HepG2 (cell line): ENCODE measurements around the gene CORO1A. TPM values are rescaled to one million over a fixed set of nuclear protein-coding genes. Genes with fewer than 3 reads are reported as not detected.
A peak's percentile ranks its signal among the peaks of the same experiment; 100 is the strongest.

Experiments used
- ARNT ChIP-seq: fragments of 450-650 bp; IDR thresholded peaks from 2 replicates; pipeline ENCODE4 v1.6.1; 2017
- ASH2L ChIP-seq: fragments of 300-600, 200-600 bp; sonication (generic); IDR thresholded peaks from 2 replicates; pipeline ENCODE4 v1.7.0; 2017; ENCODE audit warnings: low read depth, mild to moderate bottlenecking, moderate library complexity, mixed read lengths, low read length; ENCODE audit not compliant: insufficient read length
- JARID2 ChIP-seq: sonication (generic); formaldehyde crosslinking; IDR thresholded peaks from 2 replicates; pipeline ENCODE4 v1.8.1; 2023; ENCODE audit warnings: missing genetic modification reagents, inconsistent platforms; ENCODE audit not compliant: insufficient replicate concordance
- PBX3 ChIP-seq: sonication (generic); formaldehyde crosslinking; IDR thresholded peaks from 2 replicates; pipeline ENCODE4 v1.8.1; 2023; ENCODE audit warnings: missing genetic modification reagents, inconsistent platforms, borderline replicate concordance
- POGZ ChIP-seq: sonication (generic); formaldehyde crosslinking; IDR thresholded peaks from 2 replicates; pipeline ENCODE4 v1.4.0; 2020; ENCODE audit warnings: mild to moderate bottlenecking, missing genetic modification reagents
- POLR2G ChIP-seq: fragments of 200-400 bp; formaldehyde crosslinking; IDR thresholded peaks from 2 replicates; pipeline ENCODE4 v1.6.1; 2018; ENCODE audit warnings: mild to moderate bottlenecking, low read depth, low read length, moderate library complexity
- TEAD2 ChIP-seq: sonication (generic); formaldehyde crosslinking; IDR thresholded peaks from 2 replicates; pipeline ENCODE4 v1.9.0; 2021; ENCODE audit warnings: missing genetic modification reagents
- USF2 ChIP-seq, 2 experiments: sonication (generic) in 1 of 2; formaldehyde crosslinking in 1 of 2; IDR thresholded peaks; 2 replicates each; pipeline versions ENCODE4 v1.5.1 to v1.6.1; 2011 to 2020; ENCODE audit warnings: borderline replicate concordance in 1 of 2, low read depth in 1 of 2, low read length in 1 of 2, mild to moderate bottlenecking in 1 of 2, missing genetic modification reagents in 1 of 2, moderate library complexity in 1 of 2
- ZHX1 ChIP-seq: sonication (generic); formaldehyde crosslinking; IDR thresholded peaks from 2 replicates; pipeline ENCODE4 v1.8.1; 2022; ENCODE audit warnings: low read depth, mild to moderate bottlenecking, missing genetic modification reagents
- ZNF30 ChIP-seq: sonication (generic); formaldehyde crosslinking; IDR thresholded peaks from 2 replicates; pipeline ENCODE4 v1.5.0; 2020; ENCODE audit warnings: mild to moderate bottlenecking, missing genetic modification reagents
- ZNF430 ChIP-seq: sonication (generic); formaldehyde crosslinking; IDR thresholded peaks from 2 replicates; pipeline ENCODE4 v1.9.0; 2021; ENCODE audit warnings: mild to moderate bottlenecking, missing genetic modification reagents
- ZNF577 ChIP-seq: sonication (generic); formaldehyde crosslinking; IDR thresholded peaks from 2 replicates; pipeline ENCODE4 v1.4.0; 2020; ENCODE audit warnings: mild to moderate bottlenecking, low read depth, missing genetic modification reagents, borderline replicate concordance
- ZNF614 ChIP-seq: IDR thresholded peaks from 2 replicates; pipeline ENCODE4 v1.6.1; 2018; ENCODE audit warnings: missing biosample characterization, missing genetic modification reagents, inconsistent platforms, borderline replicate concordance
- ZNF7 ChIP-seq: IDR thresholded peaks from 2 replicates; pipeline ENCODE4 v1.6.1; 2016; ENCODE audit warnings: missing biosample characterization, missing genetic modification reagents
- ZSCAN29 ChIP-seq: sonication (generic); formaldehyde crosslinking; conservative IDR thresholded peaks from 2 replicates; pipeline ENCODE4 v1.4.0; 2020; ENCODE audit warnings: mild to moderate bottlenecking, missing genetic modification reagents
- polyA plus RNA-seq, 8 experiments: library from polyadenylated mRNA; depleted of rRNA in 3 of 8; stranded (reverse) in 7 of 8; unstranded in 1 of 8; fragments of >200 nt; fragmentation: Illumina TruSeq in 4 of 8; extraction: Trizol in 4 of 8; gene quantifications; 2 replicates each; pipeline versions ENCODE4 v1.2.1 to v1.2.3, GENCODE V29; 2011 to 2016; ENCODE audit warnings: low read depth in 4 of 8, missing spikeins in 1 of 8, mixed read lengths in 1 of 8; ENCODE audit not compliant: insufficient read depth in 1 of 8
- total RNA-seq, 5 experiments: library from RNA; depleted of rRNA; stranded (reverse); fragments of >200 nt; fragmentation: Illumina TruSeq; extraction: Trizol; gene quantifications; 2 replicates each; pipeline ENCODE4 v1.2.3, GENCODE V29; 2016; ENCODE audit warnings: low read depth in 1 of 5
- TF ChIP-seq, protein P1 (sequence below): IDR thresholded peaks from 2 replicates; pipeline ENCODE4 v1.6.1; 2016; ENCODE audit warnings: low read depth, missing genetic modification reagents, missing compliant biosample characterization

Gene CORO1A
- total and polyA plus RNA-seq, 2 of the 13 experiments (the other 11 are each of a cell fraction or from before 2014, with no cell fraction given): 6.5 to 12.9 TPM

DNA sequence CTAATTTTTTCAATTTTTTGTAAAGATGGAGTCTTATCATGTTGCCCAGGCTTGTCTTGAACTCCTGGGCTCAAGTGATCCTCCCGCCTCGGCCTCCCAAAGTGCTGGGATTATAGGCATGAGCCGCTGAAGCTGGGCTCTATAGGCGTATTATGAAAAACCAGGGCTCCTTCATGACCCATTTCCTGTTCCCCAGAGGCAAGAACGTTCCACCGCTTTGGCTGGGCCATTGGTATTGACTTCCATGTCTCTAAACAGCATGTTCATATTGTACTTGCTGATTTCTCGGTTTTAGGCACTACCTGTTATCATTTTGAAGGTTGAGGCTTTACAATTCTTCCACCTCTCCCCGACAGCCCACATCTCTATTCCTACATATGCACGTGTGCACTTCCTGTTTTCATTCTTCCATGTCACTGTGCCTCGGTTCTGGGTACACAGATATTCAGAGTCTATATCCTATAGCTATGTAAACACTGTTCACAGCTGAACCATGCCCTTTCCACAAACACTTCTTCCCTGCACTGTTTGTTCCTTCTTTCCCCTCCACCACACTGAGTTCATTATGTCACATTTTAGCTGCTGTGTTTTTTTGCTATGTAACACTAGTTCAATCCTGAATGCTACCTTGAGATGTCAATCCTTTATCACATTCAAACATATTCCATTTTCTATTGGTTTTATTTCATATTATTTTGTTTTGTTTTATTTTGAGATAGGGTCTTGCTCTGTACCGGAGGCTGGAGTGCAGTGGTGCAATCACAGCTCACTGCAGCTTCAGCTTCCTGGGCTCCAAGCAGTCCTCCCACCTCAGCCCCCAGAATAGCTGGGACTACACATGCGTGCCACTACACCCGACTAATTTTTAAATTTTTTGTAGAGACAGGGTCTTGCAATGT is 43.6 kb upstream of the CORO1A start (continued):
- TF ChIP-seq ZSCAN29 (CRISPR knock-in tag) (0 out of 2 replicates have a peak, but pooled peaks have one; percentile 25), ASH2L (peak; percentile 76), POLR2G (peak; percentile 79), POGZ (no peak; the same call in 1 of the 2 replicates), ZNF7 (CRISPR knock-in tag) (no peak), ZNF577 (no peak), ZNF614 (CRISPR knock-in tag) (peak; percentile 97), ARNT (no peak), USF2 (IDR thresholded peaks at IDR 0.05; ENCODE audit: low read depth, low read length) (no peak; the same call in 1 of the 2 replicates), USF2 (CRISPR knock-in tag; IDR thresholded peaks at IDR 0.05; ENCODE audit: borderline replicate concordance) (0 out of 2 replicates have a peak, but pooled peaks have one; percentile 42), ZHX1 (CRISPR knock-in tag) (peak; percentile 38; the same call in 1 of the 2 replicates), PBX3 (no peak), ZNF30 (no peak), JARID2 (CRISPR knock-in tag) (no peak), ZNF430 (peak; percentile 49), TEAD2 (CRISPR knock-in tag) (no peak)
- TF ChIP-seq, protein P1, sequence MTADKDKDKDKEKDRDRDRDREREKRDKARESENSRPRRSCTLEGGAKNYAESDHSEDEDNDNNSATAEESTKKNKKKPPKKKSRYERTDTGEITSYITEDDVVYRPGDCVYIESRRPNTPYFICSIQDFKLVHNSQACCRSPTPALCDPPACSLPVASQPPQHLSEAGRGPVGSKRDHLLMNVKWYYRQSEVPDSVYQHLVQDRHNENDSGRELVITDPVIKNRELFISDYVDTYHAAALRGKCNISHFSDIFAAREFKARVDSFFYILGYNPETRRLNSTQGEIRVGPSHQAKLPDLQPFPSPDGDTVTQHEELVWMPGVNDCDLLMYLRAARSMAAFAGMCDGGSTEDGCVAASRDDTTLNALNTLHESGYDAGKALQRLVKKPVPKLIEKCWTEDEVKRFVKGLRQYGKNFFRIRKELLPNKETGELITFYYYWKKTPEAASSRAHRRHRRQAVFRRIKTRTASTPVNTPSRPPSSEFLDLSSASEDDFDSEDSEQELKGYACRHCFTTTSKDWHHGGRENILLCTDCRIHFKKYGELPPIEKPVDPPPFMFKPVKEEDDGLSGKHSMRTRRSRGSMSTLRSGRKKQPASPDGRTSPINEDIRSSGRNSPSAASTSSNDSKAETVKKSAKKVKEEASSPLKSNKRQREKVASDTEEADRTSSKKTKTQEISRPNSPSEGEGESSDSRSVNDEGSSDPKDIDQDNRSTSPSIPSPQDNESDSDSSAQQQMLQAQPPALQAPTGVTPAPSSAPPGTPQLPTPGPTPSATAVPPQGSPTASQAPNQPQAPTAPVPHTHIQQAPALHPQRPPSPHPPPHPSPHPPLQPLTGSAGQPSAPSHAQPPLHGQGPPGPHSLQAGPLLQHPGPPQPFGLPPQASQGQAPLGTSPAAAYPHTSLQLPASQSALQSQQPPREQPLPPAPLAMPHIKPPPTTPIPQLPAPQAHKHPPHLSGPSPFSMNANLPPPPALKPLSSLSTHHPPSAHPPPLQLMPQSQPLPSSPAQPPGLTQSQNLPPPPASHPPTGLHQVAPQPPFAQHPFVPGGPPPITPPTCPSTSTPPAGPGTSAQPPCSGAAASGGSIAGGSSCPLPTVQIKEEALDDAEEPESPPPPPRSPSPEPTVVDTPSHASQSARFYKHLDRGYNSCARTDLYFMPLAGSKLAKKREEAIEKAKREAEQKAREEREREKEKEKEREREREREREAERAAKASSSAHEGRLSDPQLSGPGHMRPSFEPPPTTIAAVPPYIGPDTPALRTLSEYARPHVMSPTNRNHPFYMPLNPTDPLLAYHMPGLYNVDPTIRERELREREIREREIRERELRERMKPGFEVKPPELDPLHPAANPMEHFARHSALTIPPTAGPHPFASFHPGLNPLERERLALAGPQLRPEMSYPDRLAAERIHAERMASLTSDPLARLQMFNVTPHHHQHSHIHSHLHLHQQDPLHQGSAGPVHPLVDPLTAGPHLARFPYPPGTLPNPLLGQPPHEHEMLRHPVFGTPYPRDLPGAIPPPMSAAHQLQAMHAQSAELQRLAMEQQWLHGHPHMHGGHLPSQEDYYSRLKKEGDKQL: peak; percentile 85
